ENCODE results near the gene VTI1A.

DNA sequence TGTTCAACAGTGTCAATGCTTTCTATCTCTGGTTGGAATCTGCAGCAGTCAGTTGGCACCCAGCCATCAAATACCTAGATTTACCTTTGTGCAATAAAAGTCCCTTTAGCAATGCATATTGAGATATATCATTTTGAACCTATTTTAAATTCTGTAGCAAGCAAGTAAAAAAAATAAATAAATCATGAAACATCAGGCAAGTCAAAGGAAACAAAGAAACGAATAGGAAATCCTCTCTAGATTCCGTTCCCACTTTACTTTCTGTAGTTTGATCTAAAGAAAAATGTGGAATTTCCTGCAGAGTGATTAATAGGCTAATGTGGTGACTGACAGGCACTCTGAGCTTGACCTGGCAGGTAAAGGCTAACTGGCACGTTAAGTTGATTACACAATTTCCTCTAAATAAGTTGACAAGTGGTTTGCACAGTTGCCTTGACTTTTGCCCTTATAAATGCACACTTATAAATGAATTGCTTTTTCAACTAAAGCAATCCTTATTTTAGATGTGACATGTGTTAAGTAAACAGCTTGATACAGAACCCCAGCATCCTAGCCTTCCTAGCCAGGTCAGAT, 294.9 kb downstream of the VTI1A start:
- no peak for TF ChIP-seq POLR2A (IDR thresholded peaks at IDR 0.05)
- TF ChIP-seq, protein P1, sequence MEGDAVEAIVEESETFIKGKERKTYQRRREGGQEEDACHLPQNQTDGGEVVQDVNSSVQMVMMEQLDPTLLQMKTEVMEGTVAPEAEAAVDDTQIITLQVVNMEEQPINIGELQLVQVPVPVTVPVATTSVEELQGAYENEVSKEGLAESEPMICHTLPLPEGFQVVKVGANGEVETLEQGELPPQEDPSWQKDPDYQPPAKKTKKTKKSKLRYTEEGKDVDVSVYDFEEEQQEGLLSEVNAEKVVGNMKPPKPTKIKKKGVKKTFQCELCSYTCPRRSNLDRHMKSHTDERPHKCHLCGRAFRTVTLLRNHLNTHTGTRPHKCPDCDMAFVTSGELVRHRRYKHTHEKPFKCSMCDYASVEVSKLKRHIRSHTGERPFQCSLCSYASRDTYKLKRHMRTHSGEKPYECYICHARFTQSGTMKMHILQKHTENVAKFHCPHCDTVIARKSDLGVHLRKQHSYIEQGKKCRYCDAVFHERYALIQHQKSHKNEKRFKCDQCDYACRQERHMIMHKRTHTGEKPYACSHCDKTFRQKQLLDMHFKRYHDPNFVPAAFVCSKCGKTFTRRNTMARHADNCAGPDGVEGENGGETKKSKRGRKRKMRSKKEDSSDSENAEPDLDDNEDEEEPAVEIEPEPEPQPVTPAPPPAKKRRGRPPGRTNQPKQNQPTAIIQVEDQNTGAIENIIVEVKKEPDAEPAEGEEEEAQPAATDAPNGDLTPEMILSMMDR (IDR thresholded peaks at IDR 0.05): no peak

All from upper lobe of left lung (tissue), 4 donors.